C4-2B (cell line): ENCODE results near the gene TMEFF2.

Experiments used
- H3K27ac ChIP-seq: fragments of 450-650 bp; 2 replicates; pipeline ENCODE4 v1.5.1; 2017
- ZFX ChIP-seq: fragments of 450-650 bp; IDR thresholded peaks from 2 replicates; pipeline ENCODE4 v1.6.1; 2017
- TF ChIP-seq, protein P1 (sequence below): fragments of 450-650 bp; conservative IDR thresholded peaks from 2 replicates; pipeline ENCODE4 v1.5.1; 2017; ENCODE audit warnings: mild to moderate bottlenecking

Gene TMEFF2

GRCh38 chr2:192216336-192216735 is 21.6 kb upstream of the TMEFF2 start:
- no peak overlapping the region for H3K27ac ChIP-seq
- TF ChIP-seq ZFX, result no peak
- TF ChIP-seq, protein P1, sequence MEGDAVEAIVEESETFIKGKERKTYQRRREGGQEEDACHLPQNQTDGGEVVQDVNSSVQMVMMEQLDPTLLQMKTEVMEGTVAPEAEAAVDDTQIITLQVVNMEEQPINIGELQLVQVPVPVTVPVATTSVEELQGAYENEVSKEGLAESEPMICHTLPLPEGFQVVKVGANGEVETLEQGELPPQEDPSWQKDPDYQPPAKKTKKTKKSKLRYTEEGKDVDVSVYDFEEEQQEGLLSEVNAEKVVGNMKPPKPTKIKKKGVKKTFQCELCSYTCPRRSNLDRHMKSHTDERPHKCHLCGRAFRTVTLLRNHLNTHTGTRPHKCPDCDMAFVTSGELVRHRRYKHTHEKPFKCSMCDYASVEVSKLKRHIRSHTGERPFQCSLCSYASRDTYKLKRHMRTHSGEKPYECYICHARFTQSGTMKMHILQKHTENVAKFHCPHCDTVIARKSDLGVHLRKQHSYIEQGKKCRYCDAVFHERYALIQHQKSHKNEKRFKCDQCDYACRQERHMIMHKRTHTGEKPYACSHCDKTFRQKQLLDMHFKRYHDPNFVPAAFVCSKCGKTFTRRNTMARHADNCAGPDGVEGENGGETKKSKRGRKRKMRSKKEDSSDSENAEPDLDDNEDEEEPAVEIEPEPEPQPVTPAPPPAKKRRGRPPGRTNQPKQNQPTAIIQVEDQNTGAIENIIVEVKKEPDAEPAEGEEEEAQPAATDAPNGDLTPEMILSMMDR, result no peak

- no peak overlapping the region for H3K27ac ChIP-seq
- TF ChIP-seq, protein P1, result no peak
- TF ChIP-seq ZFX, result no peak
Measured at GRCh38 chr2:192215096-192215877, 20.6 kb upstream of the TMEFF2 start.

- H3K27ac ChIP-seq, result no peak overlapping the region
- no peak for TF ChIP-seq ZFX
- TF ChIP-seq, protein P1, result no peak
Measured at GRCh38 chr2:192208848-192209247, 14.1 kb upstream of the TMEFF2 start.

DNA sequence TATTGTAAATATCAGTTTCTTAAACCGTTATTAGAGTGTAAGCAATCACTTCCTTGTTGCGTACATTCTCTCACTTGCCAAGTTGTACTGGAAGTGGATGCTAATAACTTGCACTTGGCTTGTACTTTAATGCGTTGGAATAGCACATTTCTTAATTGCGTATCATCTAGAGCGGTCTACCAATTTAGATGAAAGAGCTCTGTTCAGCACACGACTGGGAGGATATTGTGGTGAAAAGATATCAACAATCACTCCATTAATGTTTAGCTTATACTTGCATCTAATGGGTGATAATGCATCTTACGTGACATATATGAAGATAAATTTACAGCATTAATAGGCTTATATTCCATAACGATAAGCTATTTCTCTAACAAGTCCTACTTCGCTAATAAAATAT is 11.7 kb upstream of the TMEFF2 start:
- H3K27ac ChIP-seq, result no peak overlapping the region
- TF ChIP-seq, protein P1, result no peak
- no peak for TF ChIP-seq ZFX

DNA sequence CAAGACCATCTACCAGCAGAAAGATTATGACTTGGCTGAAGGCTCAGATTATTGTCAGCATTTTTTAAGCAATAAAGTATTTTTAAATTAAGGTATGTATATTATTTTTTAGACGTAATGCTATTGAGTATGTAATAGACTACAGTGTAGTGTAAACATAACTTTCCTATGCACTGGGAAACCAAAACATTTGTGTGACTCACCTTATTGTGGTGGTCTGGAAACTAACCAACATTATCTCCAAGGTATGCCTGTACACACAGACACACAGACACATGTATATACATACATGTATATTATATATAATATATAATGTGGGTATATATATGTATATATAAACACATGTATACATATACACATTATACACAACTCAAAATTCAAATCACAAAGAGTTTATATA is 9.1 kb upstream of the TMEFF2 start:
- H3K27ac ChIP-seq, result no peak overlapping the region
- no peak for TF ChIP-seq ZFX
- TF ChIP-seq, protein P1, result no peak

- TF ChIP-seq, protein P1, result no peak
- no peak for TF ChIP-seq ZFX
Measured at GRCh38 chr2:192202373-192202772, 7.6 kb upstream of the TMEFF2 start.

DNA sequence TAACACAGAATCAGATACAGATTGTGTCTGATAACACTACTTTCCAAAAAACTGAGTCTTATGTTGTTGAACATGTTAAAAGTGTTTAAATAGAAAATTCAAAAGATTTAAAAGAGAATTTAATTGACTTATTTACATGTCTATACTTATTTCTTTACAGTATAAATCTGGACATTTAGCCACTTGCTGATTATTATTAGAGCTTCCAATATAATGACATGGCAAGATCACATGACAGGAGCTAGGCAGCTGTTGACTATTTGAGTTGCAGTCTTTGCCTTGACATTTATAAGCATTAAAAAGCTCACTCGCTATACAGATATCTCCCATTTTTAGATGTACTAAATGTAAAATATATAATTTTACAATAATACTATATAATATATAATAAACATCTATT is 6.4 kb upstream of the TMEFF2 start:
- H3K27ac ChIP-seq, result no peak overlapping the region
- TF ChIP-seq ZFX, result no peak
- TF ChIP-seq, protein P1, result no peak

More at GRCh38 chr2:192202373-192202772, 7.6 kb upstream of the TMEFF2 start:
- H3K27ac ChIP-seq, result no peak overlapping the region
